Smooth muscle cell (in vitro differentiated cells): ENCODE measurements around the gene ZSWIM5. TPM values are rescaled to one million over a fixed set of nuclear protein-coding genes. Genes with fewer than 3 reads are reported as not detected.
A peak's percentile ranks its signal among the peaks of the same experiment; 100 is the strongest.
"Not testable (repeated sequence)": the region's sequence is repeated elsewhere in the genome, so short reads cannot be mapped to it uniquely, and the experiment has no call there.

Experiments used
- DNase-seq: peaks from one replicate; lab custom pipeline; 2025; ENCODE audit not compliant: unreplicated experiment; lab: John Stamatoyannopoulos, UW
- H2AFZ ChIP-seq: fragments of 200-600 bp; sonication (generic); 2 replicates; pipeline ENCODE4 v1.6.0; 2016; ENCODE audit warnings: antibody characterized with exemption, low read depth, mild to moderate bottlenecking
- H3F3A ChIP-seq: fragments of 200-600 bp; sonication (generic); 2 replicates; pipeline ENCODE4 v1.6.0; 2017; ENCODE audit warnings: antibody characterized with exemption, low read depth
- H3K27ac ChIP-seq: fragments of 200-600 bp; sonication (generic); 2 replicates; pipeline ENCODE4 v1.5.1; 2016; ENCODE audit warnings: low read depth, mild to moderate bottlenecking
- H3K27me3 ChIP-seq: fragments of 200-600 bp; sonication (generic); 2 replicates; pipeline ENCODE4 v1.6.1; 2016; ENCODE audit warnings: low read depth, mild to moderate bottlenecking
- H3K36me3 ChIP-seq: fragments of 200-600 bp; sonication (generic); 2 replicates; pipeline ENCODE4 v1.5.1; 2016; ENCODE audit warnings: low read depth
- H3K4me1 ChIP-seq: fragments of 200-600 bp; sonication (generic); 2 replicates; pipeline ENCODE4 v1.5.1; 2016; ENCODE audit warnings: low read depth
- H3K4me2 ChIP-seq: fragments of 200-600 bp; sonication (generic); 2 replicates; pipeline ENCODE4 v1.6.0; 2016; ENCODE audit warnings: mild to moderate bottlenecking
- H3K4me3 ChIP-seq: fragments of 200-600 bp; sonication (generic); 2 replicates; pipeline ENCODE4 v1.5.1; 2016; ENCODE audit warnings: mild to moderate bottlenecking
- H3K79me2 ChIP-seq: fragments of 200-600 bp; sonication (generic); 2 replicates; pipeline ENCODE4 v1.6.0; 2016; ENCODE audit warnings: low read depth, mild to moderate bottlenecking
- H3K9ac ChIP-seq: fragments of 200-600 bp; sonication (generic); 2 replicates; pipeline ENCODE4 v1.6.0; 2016; ENCODE audit warnings: low read depth
- H3K9me3 ChIP-seq: fragments of 200-600 bp; sonication (generic); replicated peaks from 2 replicates; pipeline ENCODE4 v1.5.1; 2016; ENCODE audit warnings: low read depth
- H4K20me1 ChIP-seq: fragments of 200-600 bp; sonication (generic); 2 replicates; pipeline ENCODE4 v1.6.0; 2016; ENCODE audit warnings: low read depth
- WGBS: methylation state at CpG from one replicate; pipeline ENCODE4 v1.1.7; 2016; ENCODE audit warnings: low lambda C conversion rate; 5-methylcytosine and 5-hydroxymethylcytosine counted together
- polyA plus RNA-seq: library from polyadenylated mRNA; unstranded; fragments of >200 nt; fragmentation: Nextera tagmentation; extraction: Ambion mirVana; gene quantifications from 2 replicates; pipeline ENCODE4 v1.2.1, GENCODE V29; 2016
- total RNA-seq: library from RNA; depleted of rRNA; stranded (reverse); fragments of >200 nt; gene quantifications from 2 replicates; pipeline ENCODE4 v1.2.3, GENCODE V29; 2014
- TF ChIP-seq, protein P1 (sequence below): fragments of 200-600 bp; sonication (generic); IDR thresholded peaks from 2 replicates; pipeline ENCODE4 v1.5.1; 2017; ENCODE audit warnings: borderline replicate concordance, mild to moderate bottlenecking, antibody characterized with exemption; ENCODE audit not compliant: insufficient read depth, poor library complexity, severe bottlenecking

ZSWIM5 gene
- 0.13 and 0.22 TPM in 2 replicates for total RNA-seq
- 0.26 and 0.58 TPM in 2 replicates for polyA plus RNA-seq

DNA sequence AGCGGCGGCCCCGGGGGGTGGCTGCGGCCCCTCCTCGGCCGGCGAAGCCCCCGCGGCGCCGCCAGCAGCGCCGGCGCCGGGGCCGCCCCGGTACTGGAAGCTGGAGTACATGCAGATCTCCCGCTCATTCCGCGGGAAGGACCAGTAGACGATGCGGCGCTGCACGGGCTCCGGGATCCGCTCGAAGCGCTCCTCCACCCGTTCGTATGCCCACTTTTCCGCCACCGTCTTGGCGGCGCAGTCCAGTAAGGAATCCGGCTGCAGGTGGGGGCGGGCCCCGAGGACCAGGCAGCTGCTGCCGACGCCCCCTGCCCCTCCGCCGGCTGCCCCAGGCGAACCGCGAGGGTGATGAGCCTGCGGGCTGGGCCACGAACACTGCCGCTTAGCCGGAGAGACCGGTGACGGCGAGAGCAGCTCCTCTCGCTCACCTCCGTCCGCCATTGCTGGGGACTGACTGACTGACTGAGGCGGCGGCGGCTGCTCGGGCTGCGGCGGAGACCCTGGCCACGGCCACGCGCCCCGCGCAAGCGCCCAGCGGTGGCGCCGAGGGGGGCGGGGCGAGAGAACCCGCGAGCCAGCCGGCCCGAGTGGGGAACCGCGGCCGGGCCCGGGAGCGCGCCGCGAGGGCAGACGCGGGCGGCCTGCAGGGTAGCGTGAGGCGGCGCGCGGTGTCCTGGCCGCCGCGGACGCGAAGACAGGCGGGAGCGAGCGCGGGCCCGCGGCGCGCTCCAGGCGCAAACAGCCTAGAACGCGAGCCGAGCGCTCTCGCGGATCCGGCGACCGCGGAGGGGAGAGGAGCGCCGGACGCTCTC, at the start of gene ZSWIM5:
Gene ZSWIM5 (minus strand): TSS at position 696 of the 812 bp plus-strand sequence. CDS start 255 bp downstream, at position 441.
- peak within 1 kb of the TSS; percentile 90 for H2AFZ ChIP-seq
- peaks cover 47% of the 10 kb centered on the region for H3K27me3 ChIP-seq
- H3K4me3 ChIP-seq = peak within 1 kb of the TSS; percentile 71
- H3F3A ChIP-seq = no peaks in the 10 kb centered on the region
- H3K4me1 ChIP-seq = peaks cover 5% of the 10 kb centered on the region
- H3K27ac ChIP-seq = no peak within 1 kb of the TSS
- no peak within 1 kb of the TSS for H3K9ac ChIP-seq
- under 1% methylated on average over 84 of the region's 118 CpGs for WGBS
- no peaks in the 10 kb centered on the region for H3K9me3 ChIP-seq
- peak within 1 kb of the TSS; percentile 91 for H3K4me2 ChIP-seq
- DNase-seq = peak; percentile 55
- no peaks in the 10 kb centered on the region for H3K79me2 ChIP-seq
- TF ChIP-seq, protein P1, sequence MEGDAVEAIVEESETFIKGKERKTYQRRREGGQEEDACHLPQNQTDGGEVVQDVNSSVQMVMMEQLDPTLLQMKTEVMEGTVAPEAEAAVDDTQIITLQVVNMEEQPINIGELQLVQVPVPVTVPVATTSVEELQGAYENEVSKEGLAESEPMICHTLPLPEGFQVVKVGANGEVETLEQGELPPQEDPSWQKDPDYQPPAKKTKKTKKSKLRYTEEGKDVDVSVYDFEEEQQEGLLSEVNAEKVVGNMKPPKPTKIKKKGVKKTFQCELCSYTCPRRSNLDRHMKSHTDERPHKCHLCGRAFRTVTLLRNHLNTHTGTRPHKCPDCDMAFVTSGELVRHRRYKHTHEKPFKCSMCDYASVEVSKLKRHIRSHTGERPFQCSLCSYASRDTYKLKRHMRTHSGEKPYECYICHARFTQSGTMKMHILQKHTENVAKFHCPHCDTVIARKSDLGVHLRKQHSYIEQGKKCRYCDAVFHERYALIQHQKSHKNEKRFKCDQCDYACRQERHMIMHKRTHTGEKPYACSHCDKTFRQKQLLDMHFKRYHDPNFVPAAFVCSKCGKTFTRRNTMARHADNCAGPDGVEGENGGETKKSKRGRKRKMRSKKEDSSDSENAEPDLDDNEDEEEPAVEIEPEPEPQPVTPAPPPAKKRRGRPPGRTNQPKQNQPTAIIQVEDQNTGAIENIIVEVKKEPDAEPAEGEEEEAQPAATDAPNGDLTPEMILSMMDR = no peak
- H4K20me1 ChIP-seq = no peaks in the 10 kb centered on the region
- no peaks in the 10 kb centered on the region for H3K36me3 ChIP-seq

DNA sequence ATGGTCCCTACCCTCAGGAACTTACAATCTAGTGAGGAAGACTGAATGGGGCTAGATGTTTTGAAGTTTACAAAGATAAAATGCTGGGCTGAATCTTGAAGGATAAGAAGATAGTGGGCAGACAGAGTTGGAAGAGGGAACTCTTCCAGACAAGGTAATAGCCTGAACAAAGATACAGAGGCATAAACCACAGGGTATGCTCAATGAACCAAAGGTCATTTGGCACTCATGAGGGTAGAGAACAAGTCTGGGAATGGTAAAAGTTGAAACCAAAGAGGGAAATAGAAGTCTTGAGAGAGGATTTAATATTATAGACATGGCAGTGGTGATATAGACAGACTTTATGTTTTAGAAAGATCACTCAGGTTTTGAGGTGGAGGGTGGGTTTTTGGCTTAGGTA, 48.1 kb upstream of the ZSWIM5 start:
- no peak overlapping the region for H2AFZ ChIP-seq
- no peaks in the 10 kb centered on the region for H3K9me3 ChIP-seq
- no peaks in the 10 kb centered on the region for H3F3A ChIP-seq
- TF ChIP-seq, protein P1 = no peak
- H3K36me3 ChIP-seq = no peaks in the 10 kb centered on the region
- no peaks in the 10 kb centered on the region for H3K79me2 ChIP-seq
- H3K4me3 ChIP-seq = no peak overlapping the region
- no peaks in the 10 kb centered on the region for H4K20me1 ChIP-seq
- H3K27ac ChIP-seq = no peak overlapping the region
- H3K4me2 ChIP-seq = no peak overlapping the region
- no peak for DNase-seq
- no peaks in the 10 kb centered on the region for H3K4me1 ChIP-seq
- H3K27me3 ChIP-seq = no peaks in the 10 kb centered on the region
- H3K9ac ChIP-seq = no peak overlapping the region

DNA sequence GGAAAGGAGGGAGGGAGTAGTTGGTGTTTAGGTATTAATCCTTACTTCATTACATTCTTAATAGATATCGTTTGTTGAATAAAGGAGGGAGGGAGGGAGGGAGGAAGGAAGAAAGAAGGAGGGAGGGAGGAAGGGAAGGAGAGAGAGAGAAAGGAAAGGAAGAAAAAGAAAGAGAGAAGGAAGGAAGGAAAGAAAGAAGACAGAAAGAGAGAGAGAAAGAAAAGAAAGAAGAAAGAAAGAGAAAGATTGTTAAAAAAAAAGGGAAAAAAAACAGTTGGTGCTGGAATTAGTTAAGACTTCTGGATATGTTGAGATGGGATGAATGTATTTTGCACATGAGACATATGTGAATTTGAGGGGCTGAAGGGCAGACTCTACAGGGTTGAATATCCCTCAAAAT, 44.1 kb upstream of the ZSWIM5 start:
- no CpG with 5 or more reads among the region's 1 CpG for WGBS
- H3F3A ChIP-seq = no peaks in the 10 kb centered on the region
- H2AFZ ChIP-seq = no peak overlapping the region
- H3K27me3 ChIP-seq = no peaks in the 10 kb centered on the region
- H4K20me1 ChIP-seq = no peaks in the 10 kb centered on the region
- no peak overlapping the region for H3K27ac ChIP-seq
- H3K9ac ChIP-seq = no peak overlapping the region
- H3K4me1 ChIP-seq = no peaks in the 10 kb centered on the region
- no peaks in the 10 kb centered on the region for H3K9me3 ChIP-seq
- no peak overlapping the region for H3K4me3 ChIP-seq
- no peaks in the 10 kb centered on the region for H3K36me3 ChIP-seq
- H3K4me2 ChIP-seq = no peak overlapping the region
- no peaks in the 10 kb centered on the region for H3K79me2 ChIP-seq
- no peak for DNase-seq
- TF ChIP-seq, protein P1 = no peak

DNA sequence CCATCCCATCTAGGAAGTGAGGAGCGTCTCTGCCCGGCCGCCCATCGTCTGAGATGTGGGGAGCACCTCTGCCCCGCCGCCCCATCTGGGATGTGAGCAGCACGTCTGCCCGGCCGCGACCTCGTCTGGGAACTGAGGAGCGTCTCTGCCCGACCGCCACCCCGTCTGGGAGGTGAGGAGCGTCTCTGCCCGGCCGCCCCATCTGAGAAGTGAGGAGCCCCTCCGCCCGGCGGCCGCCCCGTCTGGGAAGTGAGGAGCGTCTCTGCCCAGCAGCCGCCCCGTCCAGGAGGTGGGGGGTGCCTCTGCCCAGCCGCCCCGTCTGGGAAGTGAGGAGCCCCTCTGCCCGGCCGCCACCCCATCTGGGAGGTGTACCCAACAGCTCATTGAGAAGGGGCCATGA, 41.6 kb upstream of the ZSWIM5 start:
- H3K4me3 ChIP-seq, H3K9ac ChIP-seq, H3K27me3 ChIP-seq, H3K9me3 ChIP-seq, H2AFZ ChIP-seq, H3K79me2 ChIP-seq, H3K36me3 ChIP-seq, H3K4me1 ChIP-seq, H3K27ac ChIP-seq, H3F3A ChIP-seq, H4K20me1 ChIP-seq, H3K4me2 ChIP-seq, DNase-seq: not testable (repeated sequence)
- 97% methylated on average over 30 of the region's 30 CpGs for WGBS
